HG02943 (cell line): ENCODE results near the gene CHURC1.

Source experiments
- ATAC-seq: cut with Tn5 transposase; IDR thresholded peaks from one replicate; pipeline ENCODE4 v1.9.1; 2021; ENCODE audit warnings: mild to moderate bottlenecking, low read depth, moderate library complexity; ENCODE audit not compliant: unreplicated experiment

CHURC1 gene

DNA sequence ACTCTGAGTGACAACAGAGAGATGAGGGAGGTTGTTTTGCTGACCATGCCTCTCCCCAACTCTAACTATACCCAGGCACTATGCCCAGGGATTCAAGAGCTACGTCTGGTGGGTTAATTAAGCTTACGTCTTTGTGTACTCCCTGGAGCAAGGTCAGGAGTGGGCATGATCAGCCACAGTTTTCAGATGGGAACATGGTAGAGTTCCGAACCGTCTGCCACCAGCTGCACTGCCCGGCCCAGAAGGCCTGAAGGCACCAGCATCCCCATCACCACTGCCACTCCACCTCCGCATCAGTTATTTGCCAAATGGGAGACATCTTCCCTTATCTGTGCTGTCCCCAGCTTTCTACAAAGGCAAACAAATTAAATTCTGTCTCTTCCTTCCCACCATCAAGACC lies 39.4 kb downstream of the CHURC1 start:
- no peak for ATAC-seq

DNA sequence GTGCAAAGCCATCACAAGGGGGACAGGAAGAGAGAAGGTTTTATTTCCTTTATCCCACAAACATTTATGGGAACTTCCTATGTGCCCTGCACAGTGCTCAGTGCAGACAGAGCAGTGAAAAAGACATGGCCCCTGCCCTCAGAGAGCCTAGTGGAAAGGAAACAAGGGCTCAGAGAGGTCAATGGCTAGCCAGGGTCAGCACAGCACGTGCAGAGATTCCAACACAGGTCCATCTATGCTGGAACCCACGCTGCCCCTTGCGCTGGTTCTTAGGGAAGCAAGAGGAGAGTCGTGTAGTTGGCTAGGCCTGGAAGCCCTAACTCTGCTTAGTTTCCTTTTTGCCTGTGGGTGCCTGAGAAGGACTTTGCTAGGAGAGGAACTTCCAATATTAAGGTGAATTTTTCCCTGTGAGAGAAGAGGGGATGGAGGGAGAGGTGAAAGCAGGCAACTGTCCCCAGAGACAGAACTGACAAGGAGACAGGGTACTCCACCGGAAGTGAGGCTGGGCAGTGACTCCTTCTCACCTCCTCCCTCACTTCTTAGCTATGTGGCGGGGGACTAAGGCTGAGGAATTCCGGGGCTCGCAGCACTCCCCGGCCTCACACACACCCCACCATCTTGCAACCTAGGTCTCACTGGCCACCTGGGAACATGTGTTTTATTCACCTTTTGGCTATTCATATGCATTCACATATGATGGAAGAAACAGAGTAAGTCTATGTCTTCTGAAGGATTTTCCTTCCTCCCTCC lies 40.4 kb downstream of the CHURC1 start:
- no peak for ATAC-seq

DNA sequence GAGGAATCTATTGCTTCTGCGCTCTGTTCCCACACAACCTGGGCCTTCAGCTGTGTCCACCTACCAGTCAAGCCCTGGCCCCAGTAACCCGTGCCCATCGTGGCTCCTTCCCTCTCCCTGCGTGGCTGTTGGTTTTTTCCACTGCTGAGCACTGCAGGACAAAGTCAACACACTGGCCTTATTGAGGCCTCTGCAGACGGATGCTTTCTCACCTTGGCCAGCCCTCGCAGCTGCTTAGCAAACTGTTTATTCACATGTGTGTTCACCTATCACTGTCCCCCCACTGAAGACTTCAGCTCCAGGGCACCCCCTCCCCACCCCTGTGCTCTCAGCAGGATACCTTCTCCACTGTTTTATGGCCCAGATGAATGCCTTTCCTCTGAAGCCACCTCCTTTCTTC lies 41.0 kb downstream of the CHURC1 start:
- ATAC-seq, result no peak

DNA sequence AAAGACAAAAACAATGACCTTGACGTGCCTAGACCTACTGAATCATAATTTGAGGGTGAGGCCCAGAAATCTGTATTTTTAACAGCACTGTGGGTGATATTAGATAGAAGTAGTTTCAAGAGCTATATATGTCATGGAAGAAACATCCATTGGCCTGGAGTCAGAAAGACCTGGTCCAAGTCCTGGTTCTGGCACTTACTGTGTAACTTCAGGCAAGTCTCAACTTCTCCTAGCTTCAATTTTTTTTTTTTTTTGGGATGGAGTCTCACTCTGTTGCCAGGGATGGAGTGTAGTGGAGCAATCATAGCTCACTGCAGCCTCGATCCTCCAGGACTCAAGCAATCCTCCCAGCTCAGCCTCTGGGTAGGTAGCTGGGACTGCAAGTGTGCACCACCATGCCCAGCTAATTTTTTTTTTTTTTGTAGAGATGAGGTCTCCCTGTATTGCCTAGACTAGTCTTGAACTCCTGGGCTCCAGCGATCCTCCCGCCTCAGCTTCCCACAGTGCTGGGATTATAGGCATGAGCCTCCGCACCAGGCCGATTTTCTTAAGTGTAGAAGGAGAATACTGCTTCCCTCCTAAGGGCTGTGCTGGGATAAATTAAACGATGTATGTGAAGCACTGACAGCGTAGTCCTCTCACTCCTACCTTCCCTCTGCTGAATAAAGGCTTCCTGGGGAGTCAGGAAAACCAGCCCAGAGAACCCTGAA lies 42.6 kb downstream of the CHURC1 start:
- no peak for ATAC-seq

DNA sequence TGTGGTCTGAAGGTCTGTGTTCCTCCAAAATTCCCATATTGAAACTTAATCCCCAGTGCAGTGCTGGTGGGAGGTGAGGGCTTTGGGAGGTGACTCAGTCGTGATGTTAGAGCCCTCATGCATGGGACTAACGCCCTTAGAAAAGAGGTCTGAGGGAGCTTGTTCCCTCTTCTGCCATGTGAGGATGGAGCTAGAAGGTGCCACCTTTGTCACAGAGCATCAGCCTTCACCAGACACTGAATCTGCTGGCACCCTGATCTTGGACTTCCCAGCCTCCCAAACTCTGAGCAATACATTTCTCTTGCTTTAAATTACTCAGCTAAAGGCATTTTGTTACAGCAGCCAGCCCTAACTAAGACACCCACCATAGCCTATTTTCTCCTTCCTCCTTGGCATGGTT lies 43.9 kb downstream of the CHURC1 start:
- ATAC-seq, result no peak

DNA sequence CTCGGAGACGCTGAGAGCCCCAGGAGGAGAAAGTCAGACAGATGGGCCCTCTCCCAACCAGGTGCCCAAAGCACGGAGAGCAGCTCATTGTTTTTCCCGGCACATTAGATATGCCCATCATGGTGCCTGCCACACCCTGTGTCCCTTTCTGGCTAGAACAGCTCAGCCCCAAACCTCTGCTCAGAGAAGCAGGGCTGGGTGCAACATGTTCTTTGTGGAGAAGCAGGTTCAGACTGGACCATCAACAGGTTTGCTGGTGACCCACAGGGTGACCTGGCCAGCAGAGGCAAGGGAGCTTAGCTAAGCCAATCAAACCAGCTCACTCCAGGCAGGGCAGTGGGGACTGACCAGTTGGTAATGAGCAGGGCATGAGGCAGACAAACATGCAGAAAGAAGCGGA lies 44.5 kb downstream of the CHURC1 start:
- no peak for ATAC-seq

DNA sequence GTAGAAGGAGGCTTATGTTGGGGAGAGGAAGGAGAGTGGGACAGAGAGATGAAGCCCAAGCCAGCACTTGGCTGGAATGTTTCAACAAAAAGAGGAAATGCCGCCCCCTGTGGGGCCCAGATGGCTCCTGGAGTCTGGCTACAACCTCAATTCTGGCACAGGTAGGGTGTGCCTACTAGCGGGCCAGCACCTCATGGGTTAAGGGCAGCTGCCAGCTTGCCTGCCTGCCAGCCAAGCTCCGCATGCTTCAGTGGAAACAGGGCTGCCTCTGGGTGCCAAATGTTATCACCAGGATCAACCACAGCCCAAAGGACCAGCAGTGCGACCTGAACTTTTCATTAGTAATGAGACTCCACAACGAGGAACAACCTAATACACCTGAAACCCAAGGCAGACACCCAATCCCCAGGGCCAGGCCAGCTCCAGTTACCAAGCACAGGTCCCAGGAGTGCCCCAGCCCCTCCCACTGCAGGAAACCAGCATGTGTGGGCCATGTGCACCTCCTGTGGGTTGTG lies 46.6 kb downstream of the CHURC1 start:
- ATAC-seq, result no peak

DNA sequence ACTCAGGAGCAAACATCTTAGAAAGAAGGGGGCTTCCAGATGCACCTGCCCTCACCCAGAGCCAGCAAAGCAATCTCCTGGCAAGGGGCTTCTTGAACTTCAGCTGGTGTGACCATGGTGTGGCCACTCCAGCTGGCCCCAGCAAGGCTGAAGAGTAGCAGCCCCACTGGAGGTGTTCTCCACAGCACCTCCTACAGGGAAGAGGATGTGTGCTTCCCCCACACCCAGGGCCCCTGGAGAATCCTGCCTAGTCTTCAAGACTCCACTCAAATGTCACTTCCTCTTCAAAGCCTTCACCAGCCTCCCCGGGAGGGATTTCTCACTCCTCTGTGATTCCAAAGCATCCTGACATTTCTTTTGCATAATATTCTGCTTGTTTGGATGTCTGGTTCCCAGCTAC lies 49.4 kb downstream of the CHURC1 start:
- no peak for ATAC-seq

DNA sequence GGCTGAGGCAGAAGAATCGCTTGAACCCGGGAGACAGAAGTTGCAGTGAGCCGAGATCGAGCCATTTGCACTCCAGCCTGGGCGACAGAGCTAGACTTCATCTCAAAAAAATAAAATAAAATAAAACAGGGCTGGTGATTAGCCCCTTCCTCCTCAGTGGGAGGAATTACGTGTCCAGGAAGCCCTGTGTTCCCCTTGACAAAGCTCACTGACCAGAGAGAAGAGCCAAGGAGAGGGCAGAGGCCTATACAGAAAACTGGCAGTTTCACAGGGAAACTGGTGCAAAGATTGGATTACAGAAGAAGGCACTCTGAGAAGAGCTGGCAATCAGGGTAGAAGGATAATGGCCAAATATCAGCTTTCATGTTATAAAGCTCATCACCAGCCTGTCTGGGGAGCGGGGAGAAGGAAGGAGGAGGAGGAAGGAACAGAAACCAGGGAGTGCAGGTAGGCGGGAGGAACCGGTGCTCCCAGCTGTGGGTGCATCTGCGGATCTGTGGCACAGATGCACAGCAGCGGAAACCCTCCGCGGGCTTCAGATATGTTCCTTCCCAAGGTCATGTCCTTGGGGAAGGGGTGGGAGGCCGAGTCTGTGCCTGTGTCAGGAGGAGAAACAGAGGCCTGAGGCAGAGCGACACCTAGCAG lies 51.2 kb downstream of the CHURC1 start:
- ATAC-seq, result no peak

DNA sequence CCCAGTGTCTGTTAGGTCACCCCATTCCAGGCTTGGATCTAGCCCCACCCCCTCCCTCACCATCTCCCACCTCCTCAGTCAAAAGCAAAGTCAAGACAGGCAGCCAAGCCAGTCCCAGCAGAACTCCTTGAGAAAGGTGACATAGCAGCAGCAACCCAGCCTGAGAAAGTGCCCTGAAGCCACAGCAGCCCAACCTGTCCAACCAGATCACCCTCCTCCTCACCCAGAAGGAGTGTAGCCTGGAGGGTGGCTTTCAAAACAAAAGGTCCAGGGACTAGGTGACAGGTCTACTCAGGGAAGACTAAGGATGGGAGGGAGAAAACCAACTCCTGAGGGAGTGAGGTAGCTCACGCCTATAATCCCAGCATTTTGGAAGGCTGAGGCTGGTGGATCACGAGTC lies 52.7 kb downstream of the CHURC1 start:
- ATAC-seq, result no peak

DNA sequence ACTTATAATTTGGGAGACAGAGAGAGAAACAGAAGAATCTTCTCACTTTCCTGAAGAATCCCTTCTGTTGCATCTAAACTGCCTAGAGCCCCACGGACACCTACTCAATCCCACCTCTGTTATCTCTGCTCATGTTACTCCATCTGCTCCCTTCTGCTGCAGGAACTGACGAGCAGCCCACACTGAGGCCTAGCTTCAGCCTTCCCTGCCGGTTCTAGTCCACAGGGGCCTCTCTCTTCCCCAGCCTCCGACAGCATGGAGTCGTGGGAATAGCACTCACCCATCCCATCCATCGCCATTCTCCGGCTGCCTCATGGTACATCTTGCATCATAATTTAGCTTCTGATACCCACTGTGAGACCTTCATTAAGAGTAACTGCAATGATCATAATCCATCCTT lies 53.9 kb downstream of the CHURC1 start:
- no peak for ATAC-seq

DNA sequence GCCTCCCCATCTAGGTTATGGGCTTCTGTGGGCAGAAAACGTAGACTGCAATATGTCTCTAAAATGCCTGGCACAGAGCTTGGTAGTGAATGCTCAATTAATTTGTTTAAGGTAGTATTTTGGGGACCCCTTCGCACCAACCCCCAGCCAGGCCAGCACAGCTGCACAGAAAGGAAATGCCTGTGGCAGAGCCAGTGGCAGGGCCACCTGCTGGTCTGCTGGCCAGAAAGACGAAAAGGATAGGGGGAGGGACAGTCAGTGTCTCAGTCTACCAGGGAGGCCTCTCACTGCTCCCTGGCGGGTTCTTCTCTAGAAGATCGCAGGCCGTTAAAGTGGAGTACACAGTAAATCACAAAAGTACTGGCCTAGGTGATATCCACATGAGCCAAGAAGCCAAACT lies 54.4 kb downstream of the CHURC1 start:
- no peak for ATAC-seq

DNA sequence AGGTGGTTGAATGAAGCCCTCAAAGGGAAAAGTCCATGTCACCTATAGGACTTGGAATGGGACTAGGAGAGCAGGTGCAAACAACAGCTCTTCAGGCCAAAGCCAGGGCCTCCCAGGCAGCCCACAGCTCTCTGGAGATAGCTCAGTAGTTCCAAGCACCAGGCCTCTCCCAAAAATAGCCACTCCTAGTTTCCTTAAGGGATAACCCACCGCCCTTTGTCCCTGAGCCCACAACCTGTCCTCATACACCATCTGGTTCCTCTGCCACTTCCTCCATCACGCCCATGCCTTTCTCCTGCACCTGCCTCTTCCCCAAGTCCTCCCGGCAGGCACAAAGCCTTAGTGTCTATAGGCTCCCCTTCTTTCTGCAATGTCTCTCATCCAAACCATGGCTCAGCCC lies 55.8 kb downstream of the CHURC1 start:
- no peak for ATAC-seq

DNA sequence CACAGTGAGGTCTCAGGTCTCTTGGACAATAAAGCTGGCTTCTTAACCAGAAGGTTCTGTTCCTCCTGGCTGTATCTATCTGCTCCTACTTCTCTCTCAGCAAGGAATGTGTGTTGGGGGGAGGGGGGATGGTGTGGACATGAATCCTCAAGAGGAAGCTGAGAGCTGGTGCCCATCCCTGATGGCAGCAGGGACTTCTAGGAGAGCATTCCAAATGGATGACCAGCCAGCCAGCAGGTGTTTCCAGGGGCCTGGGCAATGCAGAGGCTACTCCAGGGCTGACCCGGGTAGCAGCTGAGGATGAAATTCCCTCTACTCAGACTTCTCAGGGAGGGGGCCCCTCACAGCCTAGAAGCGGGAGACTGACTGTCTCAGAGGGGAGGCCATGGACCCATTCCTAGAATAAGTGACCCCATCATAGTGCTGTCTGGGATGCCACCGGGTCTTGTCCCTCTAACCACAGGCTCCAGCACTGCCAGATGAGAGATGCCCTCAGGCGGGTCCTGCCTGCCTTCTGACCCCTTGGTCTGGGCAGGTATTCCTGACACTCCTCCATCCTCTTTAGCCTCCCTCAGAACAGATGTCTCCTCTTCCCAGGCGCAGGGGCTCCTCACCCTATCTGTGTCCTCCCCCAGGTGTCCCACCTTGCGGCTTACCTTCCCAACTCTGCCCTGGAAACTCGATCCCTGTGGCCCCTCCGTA lies 56.7 kb downstream of the CHURC1 start:
- ATAC-seq, result no peak

DNA sequence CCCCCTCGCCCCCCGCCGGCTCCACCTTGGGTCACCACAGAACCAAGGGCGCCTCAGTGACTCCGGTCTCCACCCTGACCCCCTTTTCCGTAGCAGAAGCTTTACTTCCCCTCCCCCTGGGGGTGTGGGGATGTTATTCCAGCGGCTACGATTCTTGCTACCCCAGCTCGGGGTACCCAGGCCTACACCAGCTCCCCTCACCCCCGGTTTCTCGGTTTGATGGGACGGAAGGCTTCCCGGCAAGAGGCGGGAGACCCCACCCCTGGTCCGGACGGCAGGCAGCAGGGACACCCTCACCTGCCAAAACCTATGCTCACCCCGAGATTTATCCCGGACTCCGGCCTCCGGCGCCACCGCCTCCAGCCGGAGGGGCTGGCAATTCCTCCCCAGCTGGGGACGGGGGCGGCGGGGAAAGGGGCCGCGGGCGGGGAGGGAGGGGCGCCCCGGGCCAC lies 57.3 kb downstream of the CHURC1 start:
- no peak for ATAC-seq

DNA sequence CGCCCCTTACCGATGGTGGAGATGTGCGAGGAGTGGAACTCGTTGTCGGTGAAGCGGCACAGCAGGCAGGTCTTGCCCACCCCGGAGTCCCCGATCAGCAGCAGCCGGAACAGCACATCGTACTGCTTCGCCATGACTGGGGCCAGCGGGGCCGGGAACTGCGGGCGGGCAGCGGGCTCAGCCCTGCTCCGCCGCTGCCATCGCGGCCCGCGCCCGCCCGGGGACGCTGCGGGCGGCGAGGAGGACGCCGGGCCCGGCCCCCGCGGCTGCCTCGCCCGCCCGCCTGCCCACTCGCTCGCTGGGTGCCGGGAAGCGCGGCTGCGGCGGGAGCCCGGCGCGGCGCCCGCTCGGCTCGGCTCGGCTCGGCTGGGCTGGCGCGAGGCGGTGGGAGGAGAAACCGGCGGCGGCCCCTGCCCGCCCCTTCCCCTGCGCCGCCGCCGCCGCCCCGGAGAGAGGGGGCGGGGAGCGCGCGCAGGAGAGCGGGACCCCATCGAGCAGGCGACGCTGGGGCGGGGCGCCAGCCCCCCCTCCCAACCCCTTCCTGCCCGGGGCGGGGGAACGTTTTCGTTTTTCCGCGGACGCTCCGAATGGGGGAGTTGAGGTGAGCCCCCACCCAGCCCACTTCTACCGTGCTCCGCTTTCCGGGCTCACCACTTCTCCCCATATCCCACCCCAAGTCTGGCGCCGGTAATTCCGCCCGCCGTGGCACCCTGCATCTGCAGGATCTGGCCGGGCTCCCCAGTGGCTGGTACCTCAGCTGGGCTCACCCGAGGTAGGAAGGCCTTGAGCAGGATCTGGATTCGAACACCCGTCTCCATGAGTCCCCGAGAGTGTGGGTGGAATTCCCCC lies 57.9 kb downstream of the CHURC1 start, which contains the start of gene RAB15:
TSS of gene RAB15 (minus strand) at position 394 of the 849 bp plus-strand sequence. CDS start at position 134, 260 bp downstream.
- ATAC-seq, result no peak

DNA sequence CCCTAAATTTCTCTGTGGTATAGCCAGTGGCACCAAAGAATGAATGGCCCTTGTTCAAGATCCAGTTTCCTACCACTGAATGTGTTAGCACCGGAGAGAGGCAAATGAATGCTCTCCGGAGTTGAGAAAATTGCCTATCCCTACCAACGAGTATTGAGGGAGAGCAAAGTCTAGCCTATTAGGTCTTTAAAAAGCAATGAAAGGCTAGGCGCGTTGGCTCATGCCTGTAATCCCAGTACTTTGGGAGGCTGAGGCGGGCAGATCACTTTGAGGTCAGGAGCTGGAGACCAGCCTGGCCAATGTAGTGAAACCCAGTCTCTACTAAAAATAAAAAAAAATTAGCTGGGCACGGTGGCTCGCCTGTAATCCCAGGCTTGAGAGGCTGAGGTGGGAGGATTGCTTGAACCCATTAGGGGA lies 58.8 kb downstream of the CHURC1 start:
- no peak for ATAC-seq

DNA sequence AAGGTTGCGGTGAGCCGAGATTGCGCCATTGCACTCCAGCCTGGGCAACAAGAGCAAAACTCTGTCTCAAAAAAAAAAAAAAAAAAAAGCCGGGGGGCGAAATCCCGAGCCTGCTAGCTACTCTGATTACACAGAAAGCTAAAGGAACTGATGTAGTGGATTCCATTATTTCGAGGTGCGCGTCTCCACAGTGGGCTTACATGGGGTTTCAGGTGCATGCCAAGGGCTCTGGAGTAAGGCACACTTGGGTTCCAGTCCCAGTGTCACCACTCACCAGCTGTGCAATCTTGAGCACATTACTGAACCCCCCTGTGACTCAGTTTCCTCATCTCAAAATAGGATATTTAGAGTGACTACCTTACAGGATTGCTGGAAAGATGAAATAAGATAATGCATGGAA lies 59.6 kb downstream of the CHURC1 start:
- no peak for ATAC-seq

DNA sequence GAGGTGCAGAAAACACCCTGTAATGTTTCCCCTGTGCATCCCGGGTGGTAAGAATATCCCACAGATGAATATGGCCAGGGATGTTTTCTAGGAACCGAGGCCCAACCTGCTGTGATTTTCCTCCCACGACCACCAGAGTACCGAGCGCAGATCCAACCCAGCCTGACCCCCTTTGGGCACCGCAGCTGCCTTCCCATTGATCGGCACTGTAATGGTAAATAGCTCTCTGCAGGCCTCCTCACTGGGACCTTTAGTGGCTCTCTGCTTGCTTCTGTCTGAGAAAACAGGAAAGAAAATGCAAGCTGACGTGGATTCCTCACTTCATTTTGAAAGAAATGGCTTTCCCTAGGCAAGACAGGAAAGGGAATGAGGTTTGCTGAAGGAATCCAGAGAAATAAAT lies 60.3 kb downstream of the CHURC1 start:
- ATAC-seq, result no peak
